WI38 (cell line): ENCODE measurements around the gene TNPO2.

Source experiments
- H3K4me3 ChIP-seq: 2 replicates; pipeline ENCODE4 v1.5.1; 2011; ENCODE audit warnings: low read depth, mild to moderate bottlenecking, control low read depth, low read length
- CTCF ChIP-seq: IDR thresholded peaks from 2 replicates; pipeline ENCODE4 v1.5.1; 2012; ENCODE audit warnings: low read depth, mild to moderate bottlenecking, control low read depth, low read length

TNPO2 gene

GRCh38 chr19:12723641-12724426 is at the start of gene TNPO2:
TNPO2 (minus strand) TSS chr19:12723932; CDS start chr19:12720977, 2,955 bp downstream.
- no peak for TF ChIP-seq CTCF

GRCh38 chr19:12772323-12772722 is 48.6 kb upstream of the TNPO2 start:
- TF ChIP-seq CTCF, result no peak
- no peak overlapping the region for H3K4me3 ChIP-seq

More at GRCh38 chr19:12723641-12724426, at the start of gene TNPO2:
- peak within 1 kb of the TSS; percentile 86 for H3K4me3 ChIP-seq

GRCh38 chr19:12770922-12771321 is 47.2 kb upstream of the TNPO2 start:
- no peak for TF ChIP-seq CTCF
- H3K4me3 ChIP-seq, result no peak overlapping the region

GRCh38 chr19:12769689-12770088 is 46.0 kb upstream of the TNPO2 start:
- no peak for TF ChIP-seq CTCF
- H3K4me3 ChIP-seq, result no peak overlapping the region

GRCh38 chr19:12767666-12768065 is 43.9 kb upstream of the TNPO2 start:
- no peak for TF ChIP-seq CTCF
- no peak overlapping the region for H3K4me3 ChIP-seq

- no peak for TF ChIP-seq CTCF
Measured at GRCh38 chr19:12767150-12767549, 43.4 kb upstream of the TNPO2 start.

GRCh38 chr19:12766051-12766521 is 42.4 kb upstream of the TNPO2 start:
- TF ChIP-seq CTCF, result peak; percentile 45
- H3K4me3 ChIP-seq, result peak overlapping the region; percentile 51

More at GRCh38 chr19:12767150-12767549, 43.4 kb upstream of the TNPO2 start:
- no peak overlapping the region for H3K4me3 ChIP-seq
